Measurements from ENCODE around the gene EDAR. TPM values are rescaled to one million over a fixed set of nuclear protein-coding genes. Genes with fewer than 3 reads are reported as not detected.

Gene EDAR
- total and polyA plus RNA-seq, 2 of the 8 experiments (the other 6 are each of a cell fraction or from before 2014, with no cell fraction given) = not detected

GRCh38 chr2:109033171-109033570 lies 44.2 kb upstream of the EDAR start:
- Histone ChIP-seq H2BK12ac (ENCODE audit: low read depth, low read length) (no peak overlapping the region), H2BK20ac (ENCODE audit: low read length) (no peak overlapping the region), H2BK120ac (replicated peaks; ENCODE audit: low read depth, low read length) (no peak overlapping the region), H3K4ac (replicated peaks; ENCODE audit: insufficient read length, low read depth, low read length) (no peak overlapping the region), H4K8ac (ENCODE audit: extremely low read depth, insufficient read depth, low read length) (no peak overlapping the region), H3K79me2 (ENCODE audit: control insufficient read depth in 1 of 2, insufficient read depth in 2 of 2, low read length in 2 of 2) (no peaks in the 10 kb centered on the region), H3K79me1 (ENCODE audit: low read depth, low read length) (no peaks in the 10 kb centered on the region), H3K27ac (ENCODE audit: low read depth, low read length) (no peak overlapping the region), H2BK15ac (ENCODE audit: low read length) (no peak overlapping the region), H3K56ac (replicated peaks; ENCODE audit: insufficient read length, low read depth, low read length) (no peak overlapping the region), H4K20me1 (replicated peaks in 1 of 2; ENCODE audit: control insufficient read depth in 1 of 2, insufficient read depth in 2 of 2, low read length in 2 of 2) (no peaks in the 10 kb centered on the region), H3K4me2 (ENCODE audit: insufficient read depth in 1 of 2, low read depth in 2 of 2, low read length in 2 of 2) (no peak overlapping the region; a peak in 1 of 4 replicates), H2AK5ac (ENCODE audit: low read depth, low read length) (no peak overlapping the region), H3K9ac (replicated peaks in 1 of 4; ENCODE audit: extremely low read depth in 1 of 4, low read depth in 3 of 4, low read length in 3 of 4) (no peak overlapping the region), H3K23me2 (ENCODE audit: low read depth, low read length) (peaks cover 9% of the 10 kb centered on the region; the same call in 1 of the 2 replicates), H3K23ac (ENCODE audit: insufficient read length) (no peak overlapping the region), H3K4me1 (replicated peaks in 1 of 4; ENCODE audit: control insufficient read depth in 3 of 4, insufficient read depth in 4 of 4, low read length in 3 of 4) (peaks cover 2 to 10% (median 6%) of the 10 kb centered on the region in 4 experiments), H3K4me3 (ENCODE audit: extremely low read depth in 1 of 4, insufficient read depth in 2 of 4, low read depth in 3 of 4, low read length in 4 of 4) (no peak overlapping the region), H4K5ac (ENCODE audit: insufficient read length, low read depth, low read length) (no peak overlapping the region), H3K14ac (ENCODE audit: insufficient read length) (no peak overlapping the region), H3K9me3 (ENCODE audit: insufficient read depth in 2 of 2, low read depth in 1 of 2, low read length in 1 of 2) (no peaks in the 10 kb centered on the region), H3K18ac (ENCODE audit: extremely low read depth, low read length) (no peak overlapping the region), H2AFZ (ENCODE audit: low read length) (no peak overlapping the region), H4K91ac (replicated peaks; ENCODE audit: insufficient read length, low read length) (no peak overlapping the region), H3K27me3 (replicated peaks in 1 of 4; ENCODE audit: control insufficient read depth in 3 of 4, extremely low read depth in 1 of 4, insufficient read depth in 3 of 4, low read length in 3 of 4) (peaks cover 6 to 52% (median 34%) of the 10 kb centered on the region in 4 experiments), H2BK5ac (ENCODE audit: low read depth, low read length) (no peak overlapping the region), H3K36me3 (ENCODE audit: control insufficient read depth in 2 of 4, insufficient read depth in 4 of 4, low read length in 3 of 4) (0 out of 8 replicates have a peak, but pooled peaks cover 0 to 3% (median 0%) of the 10 kb centered on the region in 4 experiments)
- ChIA-PET CTCF (ENCODE audit: partially characterized antibody) (interaction anchor here (1.1 to 1.7 kb wide), 2 partner anchors 31 to 132 kb away, joined by 3 to 7 read pairs; no protein-coding TSS in a partner anchor), POLR2A (ENCODE audit: partially characterized antibody) (no interaction called here)
- FAIRE-seq (no peak), DNase-seq (ENCODE audit: low read depth in 1 of 2, low spot score in 2 of 2) (no peak)
- TF ChIP-seq POU5F1 (IDR thresholded peaks at IDR 0.05; ENCODE audit: low read depth, low read length) (no peak), HDAC2 (IDR thresholded peaks at IDR 0.05; ENCODE audit: borderline replicate concordance in 1 of 2, low read depth in 2 of 2, low read length in 2 of 2) (no peak), KDM1A (IDR thresholded peaks at IDR 0.05; ENCODE audit: borderline replicate concordance, low read length) (no peak), TEAD4 (IDR thresholded peaks at IDR 0.05; ENCODE audit: low read depth, low read length) (no peak)
- 91% methylated on average over 6 of the region's 6 CpGs; no CpG with 5 or more reads in 1 of the 2 experiments for WGBS, 2 experiments (ENCODE audit: extremely low coverage in 1 of 2, insufficient coverage in 1 of 2, insufficient read length in 1 of 2, insufficient replicate concordance in 2 of 2, low coverage in 1 of 2, low lambda C conversion rate in 2 of 2, missing lambda C conversion rate in 1 of 2)

Measured in H1 (cell line).